ENCODE measurements around the gene TSLP. TPM values are rescaled to one million over a fixed set of nuclear protein-coding genes. Genes with fewer than 3 reads are reported as not detected.

The TSLP gene
- total and polyA plus RNA-seq, 4 donors, result 0.60 to 2.0 (median 1.1) TPM

DNA sequence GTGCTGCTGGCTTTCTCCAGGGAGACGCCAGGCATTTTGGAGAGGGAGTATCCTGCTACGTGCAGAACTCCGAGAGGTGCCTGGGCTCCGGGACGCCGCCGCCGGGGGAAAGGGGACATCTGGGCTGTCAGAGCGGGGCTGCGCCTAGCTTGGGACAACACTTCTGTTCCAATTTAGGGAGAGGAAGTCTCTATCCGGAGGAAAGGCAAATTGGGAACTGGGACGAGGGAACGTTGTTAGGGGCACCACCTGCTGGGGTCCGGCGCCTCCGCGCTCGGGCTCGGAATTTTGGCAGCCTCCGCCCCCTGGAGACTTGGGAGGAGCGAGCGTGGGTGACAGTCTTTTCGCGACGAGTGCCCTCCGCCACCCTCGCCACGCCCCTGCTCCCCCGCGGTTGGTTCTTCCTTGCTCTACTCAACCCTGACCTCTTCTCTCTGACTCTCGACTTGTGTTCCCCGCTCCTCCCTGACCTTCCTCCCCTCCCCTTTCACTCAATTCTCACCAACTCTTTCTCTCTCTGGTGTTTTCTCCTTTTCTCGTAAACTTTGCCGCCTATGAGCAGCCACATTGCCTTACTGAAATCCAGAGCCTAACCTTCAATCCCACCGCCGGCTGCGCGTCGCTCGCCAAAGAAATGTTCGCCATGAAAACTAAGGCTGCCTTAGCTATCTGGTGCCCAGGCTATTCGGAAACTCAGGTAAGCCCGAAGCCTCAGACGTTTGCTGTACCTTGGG, 1.6 kb downstream of the TSLP start:
- WGBS, 2 donors, result 1 to 2% methylated on average over 36 to 44 of the region's 44 CpGs
- Histone ChIP-seq H3K9me3 (ENCODE audit: control insufficient read depth in 4 of 4, insufficient read depth in 3 of 4, low read length in 3 of 4) (no peaks in the 10 kb centered on the region), H3K36me3 (ENCODE audit: control insufficient read depth in 4 of 4, insufficient read depth in 4 of 4, low read length in 4 of 4) (no peaks in the 10 kb centered on the region), H3K9ac (ENCODE audit: insufficient read depth in 1 of 2, low read length in 2 of 2) (peak overlapping the region; percentile 12 to 53), H3K4me1 (ENCODE audit: control insufficient read depth in 5 of 5, insufficient read depth in 5 of 5, low read length in 5 of 5) (peaks cover 0 to 21% (median 0%) of the 10 kb centered on the region in 5 donors), H3K27ac (ENCODE audit: low read depth in 1 of 2, low read length in 1 of 2) (no peak overlapping the region), H3K27me3 (ENCODE audit: control insufficient read depth in 3 of 3, insufficient read depth in 3 of 3, low read length in 2 of 3) (peaks cover 0 to 75% (median 49%) of the 10 kb centered on the region in 3 donors), H3K4me3 (peak overlapping the region; percentile 38)
- ATAC-seq (ENCODE audit: insufficient read depth, low FRiP score) (peak; percentile 61), DNase-seq (peak; percentile 47 to 54 (median 50))
- TF ChIP-seq, protein P1, sequence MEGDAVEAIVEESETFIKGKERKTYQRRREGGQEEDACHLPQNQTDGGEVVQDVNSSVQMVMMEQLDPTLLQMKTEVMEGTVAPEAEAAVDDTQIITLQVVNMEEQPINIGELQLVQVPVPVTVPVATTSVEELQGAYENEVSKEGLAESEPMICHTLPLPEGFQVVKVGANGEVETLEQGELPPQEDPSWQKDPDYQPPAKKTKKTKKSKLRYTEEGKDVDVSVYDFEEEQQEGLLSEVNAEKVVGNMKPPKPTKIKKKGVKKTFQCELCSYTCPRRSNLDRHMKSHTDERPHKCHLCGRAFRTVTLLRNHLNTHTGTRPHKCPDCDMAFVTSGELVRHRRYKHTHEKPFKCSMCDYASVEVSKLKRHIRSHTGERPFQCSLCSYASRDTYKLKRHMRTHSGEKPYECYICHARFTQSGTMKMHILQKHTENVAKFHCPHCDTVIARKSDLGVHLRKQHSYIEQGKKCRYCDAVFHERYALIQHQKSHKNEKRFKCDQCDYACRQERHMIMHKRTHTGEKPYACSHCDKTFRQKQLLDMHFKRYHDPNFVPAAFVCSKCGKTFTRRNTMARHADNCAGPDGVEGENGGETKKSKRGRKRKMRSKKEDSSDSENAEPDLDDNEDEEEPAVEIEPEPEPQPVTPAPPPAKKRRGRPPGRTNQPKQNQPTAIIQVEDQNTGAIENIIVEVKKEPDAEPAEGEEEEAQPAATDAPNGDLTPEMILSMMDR (IDR thresholded peaks at IDR 0.05; ENCODE audit: control extremely low read depth, extremely low read depth), result no peak

DNA sequence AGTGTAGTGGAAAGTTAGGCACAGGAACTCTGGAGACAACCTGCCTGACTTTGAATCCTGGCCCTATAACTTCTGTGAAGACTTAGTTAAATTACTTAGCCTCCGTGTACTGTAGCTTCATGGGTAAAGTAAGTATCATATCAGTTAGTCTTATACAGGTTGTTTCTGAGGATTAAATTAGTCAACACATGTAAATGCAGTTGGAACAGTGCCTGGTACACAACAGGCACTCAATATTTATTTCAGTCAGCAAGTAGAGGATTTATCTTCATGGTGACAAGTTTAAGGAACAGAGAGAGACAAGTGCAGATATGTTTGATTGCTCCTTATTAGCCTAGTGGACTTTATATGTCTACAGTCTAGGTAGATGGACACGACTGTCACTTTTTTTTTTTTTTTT, 2.7 kb downstream of the TSLP start:
- H3K9ac ChIP-seq (ENCODE audit: insufficient read depth in 1 of 2, low read length in 2 of 2), result no peak overlapping the region
- no peaks in the 10 kb centered on the region for H3K9me3 ChIP-seq (ENCODE audit: control insufficient read depth in 4 of 4, insufficient read depth in 3 of 4, low read length in 3 of 4)
- DNase-seq, result no peak
- H3K4me1 ChIP-seq (ENCODE audit: control insufficient read depth in 5 of 5, insufficient read depth in 5 of 5, low read length in 5 of 5), result peaks cover 0 to 21% (median 0%) of the 10 kb centered on the region in 5 donors
- no peak for ATAC-seq (ENCODE audit: insufficient read depth, low FRiP score)
- TF ChIP-seq, protein P1 (IDR thresholded peaks at IDR 0.05; ENCODE audit: control extremely low read depth, extremely low read depth), result no peak
- WGBS, 2 donors, result 82% methylated on average over 2 of the region's 2 CpGs
- no peaks in the 10 kb centered on the region for H3K36me3 ChIP-seq (ENCODE audit: control insufficient read depth in 4 of 4, insufficient read depth in 4 of 4, low read length in 4 of 4)
- no peak overlapping the region for H3K4me3 ChIP-seq
- peaks cover 0 to 65% (median 39%) of the 10 kb centered on the region in 3 donors for H3K27me3 ChIP-seq (ENCODE audit: control insufficient read depth in 3 of 3, insufficient read depth in 3 of 3, low read length in 2 of 3)
- H3K27ac ChIP-seq (ENCODE audit: low read depth in 1 of 2, low read length in 1 of 2), result no peak overlapping the region

GRCh38 chr5:111075520-111075919, 4.0 kb downstream of the TSLP start:
- peak; percentile 74 for ATAC-seq (ENCODE audit: insufficient read depth, low FRiP score)
- peak in 1 of 3 donors; percentile 29 for DNase-seq
- no peaks in the 10 kb centered on the region for H3K36me3 ChIP-seq (ENCODE audit: control insufficient read depth in 4 of 4, insufficient read depth in 4 of 4, low read length in 4 of 4)

More at GRCh38 chr5:111075520-111075919, 4.0 kb downstream of the TSLP start:
- no peak overlapping the region for H3K27ac ChIP-seq (ENCODE audit: low read depth in 1 of 2, low read length in 1 of 2)
- no peaks in the 10 kb centered on the region for H3K9me3 ChIP-seq (ENCODE audit: control insufficient read depth in 4 of 4, insufficient read depth in 3 of 4, low read length in 3 of 4)
- peaks cover 0 to 20% (median 0%) of the 10 kb centered on the region in 5 donors for H3K4me1 ChIP-seq (ENCODE audit: control insufficient read depth in 5 of 5, insufficient read depth in 5 of 5, low read length in 5 of 5)
- TF ChIP-seq, protein P1 (IDR thresholded peaks at IDR 0.05; ENCODE audit: control extremely low read depth, extremely low read depth), result no peak
- no peak overlapping the region for H3K9ac ChIP-seq (ENCODE audit: insufficient read depth in 1 of 2, low read length in 2 of 2)
- H3K4me3 ChIP-seq, result no peak overlapping the region
- H3K27me3 ChIP-seq (ENCODE audit: control insufficient read depth in 3 of 3, insufficient read depth in 3 of 3, low read length in 2 of 3), result peaks cover 0 to 52% (median 28%) of the 10 kb centered on the region in 3 donors
